AG04449 (cell line): ENCODE measurements around the gene MRTFA.

Experiments
- CTCF ChIA-PET: fragments of 350-600 bp; formaldehyde crosslinking; extraction: SDS; loops from one replicate; lab custom pipeline; 2021; ENCODE audit warnings: antibody characterized with exemption; lab: Yijun Ruan, JAX
- POLR2A ChIA-PET: fragments of 400-600, 350-600 bp; formaldehyde crosslinking; extraction: SDS; loops from one replicate; lab custom pipeline; 2020; ENCODE audit warnings: antibody characterized with exemption, inconsistent platforms; lab: Yijun Ruan, JAX
- DNase-seq: peaks from one replicate; pipeline ENCODE4 v3.0.0-alpha.2; 2010; ENCODE audit warnings: low read depth, low spot score
- H3K4me3 ChIP-seq: 2 replicates; pipeline ENCODE4 v1.5.1; 2011; ENCODE audit warnings: low read depth, mild to moderate bottlenecking, control low read depth, low read length
- CTCF ChIP-seq: IDR thresholded peaks from one replicate; pipeline ENCODE4 v1.5.1; 2011; ENCODE audit warnings: mild to moderate bottlenecking, moderate library complexity, low read length, control low read depth, inconsistent platforms; ENCODE audit not compliant: insufficient read depth; ENCODE audit errors: missing control alignments

Gene MRTFA

GRCh38 chr22:40636380-40637182 lies at the start of gene MRTFA:
TSS of gene MRTFA (minus strand) at chr22:40636719.
- POLR2A ChIA-PET: interaction anchor here (0.7 to 1.8 kb wide), 10 partner anchors 10 to 200 kb away, joined by 3 to 9 read pairs (median 5); no protein-coding TSS in a partner anchor
- no peak for TF ChIP-seq CTCF
- CTCF ChIA-PET: interaction anchor here (1.2 to 8.1 kb wide), 3 partner anchors 9 to 111 kb away, joined by 4 to 52 read pairs (median 39); no protein-coding TSS in a partner anchor
- peak; percentile 96 for DNase-seq
- H3K4me3 ChIP-seq: peak within 1 kb of the TSS; percentile 90

GRCh38 chr22:40685406-40685805 lies 48.9 kb upstream of the MRTFA start:
- no peak for DNase-seq
- H3K4me3 ChIP-seq: no peak overlapping the region
- TF ChIP-seq CTCF: no peak
- CTCF ChIA-PET: interaction anchor here (0.8 to 1.6 kb wide), 3 partner anchors 9 to 203 kb away, joined by 3 to 4 read pairs (median 3); no protein-coding TSS in a partner anchor
- POLR2A ChIA-PET: no interaction called here

DNA sequence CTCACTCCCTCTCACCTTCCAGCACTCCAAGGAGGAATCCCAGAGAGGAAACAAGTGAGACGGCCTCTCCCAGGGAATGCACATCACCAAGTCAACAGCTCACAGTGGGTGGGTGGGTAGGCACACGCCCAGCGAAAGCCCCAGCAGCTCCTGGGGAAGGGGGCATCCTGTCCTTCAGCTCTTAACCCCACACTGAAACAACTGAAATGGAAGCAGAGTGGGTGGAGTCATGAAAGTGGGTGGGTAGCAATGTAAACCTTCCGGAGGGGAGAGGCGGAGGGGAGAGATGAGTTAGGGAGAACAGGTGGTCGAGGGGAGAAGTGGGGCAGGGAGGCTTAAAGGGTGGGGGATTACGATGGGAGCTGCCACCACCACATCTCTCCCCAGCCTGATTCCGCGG lies 48.2 kb upstream of the MRTFA start:
- POLR2A ChIA-PET: no interaction called here
- no peak overlapping the region for H3K4me3 ChIP-seq
- CTCF ChIA-PET: interaction anchor here (0.6 to 3.6 kb wide), 5 partner anchors 10 to 215 kb away, joined by 3 to 40 read pairs (median 4); no protein-coding TSS in a partner anchor

DNA sequence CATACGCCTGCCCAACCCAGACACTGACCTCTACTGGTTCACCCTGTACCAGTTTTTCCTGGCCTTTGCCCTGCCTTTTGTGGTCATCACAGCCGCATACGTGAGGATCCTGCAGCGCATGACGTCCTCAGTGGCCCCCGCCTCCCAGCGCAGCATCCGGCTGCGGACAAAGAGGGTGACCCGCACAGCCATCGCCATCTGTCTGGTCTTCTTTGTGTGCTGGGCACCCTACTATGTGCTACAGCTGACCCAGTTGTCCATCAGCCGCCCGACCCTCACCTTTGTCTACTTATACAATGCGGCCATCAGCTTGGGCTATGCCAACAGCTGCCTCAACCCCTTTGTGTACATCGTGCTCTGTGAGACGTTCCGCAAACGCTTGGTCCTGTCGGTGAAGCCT lies 44.9 kb upstream of the MRTFA start:
- ChIA-PET POLR2A (no interaction called here), CTCF (interaction anchor here (0.7 to 3.6 kb wide), 8 partner anchors 10 to 219 kb away, joined by 3 to 40 read pairs (median 10); no protein-coding TSS in a partner anchor)
- TF ChIP-seq CTCF: no peak
- no peak overlapping the region for H3K4me3 ChIP-seq
- no peak for DNase-seq

More for the DNA sequence above, 48.2 kb upstream of the MRTFA start:
- no peak for DNase-seq
- TF ChIP-seq CTCF: no peak

DNA sequence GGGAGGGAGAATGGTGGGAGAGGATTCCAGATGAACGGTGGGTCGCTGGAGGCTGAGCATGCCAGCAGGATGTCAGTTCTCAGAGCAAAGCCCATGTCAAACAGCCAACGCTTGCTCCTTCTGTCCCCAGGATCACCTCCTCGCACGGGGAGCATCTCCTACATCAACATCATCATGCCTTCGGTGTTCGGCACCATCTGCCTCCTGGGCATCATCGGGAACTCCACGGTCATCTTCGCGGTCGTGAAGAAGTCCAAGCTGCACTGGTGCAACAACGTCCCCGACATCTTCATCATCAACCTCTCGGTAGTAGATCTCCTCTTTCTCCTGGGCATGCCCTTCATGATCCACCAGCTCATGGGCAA lies 44.3 kb upstream of the MRTFA start:
- POLR2A ChIA-PET: no interaction called here
- no peak for DNase-seq
- no peak for TF ChIP-seq CTCF
- CTCF ChIA-PET: interaction anchor here (1.0 kb wide), 1 partner anchor 244 kb away, joined by 3 read pairs; no protein-coding TSS in a partner anchor
- H3K4me3 ChIP-seq: no peak overlapping the region
